Hematopoietic multipotent progenitor cell (in vitro differentiated cells): ENCODE data around the gene AKR1B1. TPM values are rescaled to one million over a fixed set of nuclear protein-coding genes. Genes with fewer than 3 reads are reported as not detected.

Experiments
- DNase-seq, 3 donors: peaks; one replicate each; pipeline ENCODE4 v3.0.0-alpha.2; 2011 to 2015; ENCODE audit warnings: low read depth in 2 of 3, low spot score in 2 of 3
- total RNA-seq: library from RNA; depleted of rRNA; stranded (reverse); fragments of >200 nt; gene quantifications from one replicate; pipeline ENCODE4 v1.2.3, GENCODE V29; 2012

AKR1B1 gene
- total RNA-seq, 1 donor, result 54.9 TPM

GRCh38 chr7:134470864-134471263 lies 12.0 kb upstream of the AKR1B1 start:
- no peak for DNase-seq

- DNase-seq, result no peak
Measured at GRCh38 chr7:134469622-134470021, 10.7 kb upstream of the AKR1B1 start.

- no peak for DNase-seq
Measured at GRCh38 chr7:134468475-134468874, 9.6 kb upstream of the AKR1B1 start.

- DNase-seq, result no peak
Measured at GRCh38 chr7:134468054-134468453, 9.2 kb upstream of the AKR1B1 start.

- DNase-seq, result peak in 2 of 3 donors; percentile 17 to 36
Measured at GRCh38 chr7:134465491-134465890, 6.6 kb upstream of the AKR1B1 start.

- no peak for DNase-seq
Measured at GRCh38 chr7:134464496-134464895, 5.6 kb upstream of the AKR1B1 start.

- no peak for DNase-seq
Measured at GRCh38 chr7:134463751-134464150, 4.9 kb upstream of the AKR1B1 start.

- no peak for DNase-seq
Measured at GRCh38 chr7:134462337-134462925, 3.5 kb upstream of the AKR1B1 start.

- no peak for DNase-seq
Measured at GRCh38 chr7:134461916-134462315, 3.0 kb upstream of the AKR1B1 start.

GRCh38 chr7:134459981-134460380 lies 1.1 kb upstream of the AKR1B1 start:
- no peak for DNase-seq

- peak; percentile 29 to 80 (median 75) for DNase-seq
Measured at GRCh38 chr7:134458341-134458805, 527 bp downstream of the AKR1B1 start.

- no peak for DNase-seq
Measured at GRCh38 chr7:134457210-134457609, 1.7 kb downstream of the AKR1B1 start.

- peak in 1 of 3 donors; percentile 24 for DNase-seq
Measured at GRCh38 chr7:134454277-134454676, 4.6 kb downstream of the AKR1B1 start.

GRCh38 chr7:134453518-134453917 lies 5.4 kb downstream of the AKR1B1 start:
- DNase-seq, result no peak

GRCh38 chr7:134452991-134453473 lies 5.9 kb downstream of the AKR1B1 start:
- DNase-seq, result no peak

GRCh38 chr7:134452419-134452838 lies 6.5 kb downstream of the AKR1B1 start:
- no peak for DNase-seq

GRCh38 chr7:134451656-134452055 lies 7.2 kb downstream of the AKR1B1 start:
- no peak for DNase-seq

- DNase-seq, result no peak
Measured at GRCh38 chr7:134450294-134451000, 8.5 kb downstream of the AKR1B1 start.

GRCh38 chr7:134449680-134450079 lies 9.2 kb downstream of the AKR1B1 start:
- DNase-seq, result no peak

GRCh38 chr7:134448356-134449229 lies 10.3 kb downstream of the AKR1B1 start:
- DNase-seq, result peak in 1 of 3 donors; percentile 38

GRCh38 chr7:134447383-134447782 lies 11.5 kb downstream of the AKR1B1 start:
- DNase-seq, result no peak
